Activated CD8-positive, alpha-beta memory T cell treated with anti-CD3 and anti-CD28 coated beads for 4 hours (primary cell): Measurements from ENCODE around the gene ATP6V1E1.

Experiments
- DNase-seq, 2 donors: peaks; one replicate each; pipeline ENCODE4 v3.0.0-alpha.2; 2020; ENCODE audit warnings: low read depth in 2 of 2

Gene ATP6V1E1

DNA sequence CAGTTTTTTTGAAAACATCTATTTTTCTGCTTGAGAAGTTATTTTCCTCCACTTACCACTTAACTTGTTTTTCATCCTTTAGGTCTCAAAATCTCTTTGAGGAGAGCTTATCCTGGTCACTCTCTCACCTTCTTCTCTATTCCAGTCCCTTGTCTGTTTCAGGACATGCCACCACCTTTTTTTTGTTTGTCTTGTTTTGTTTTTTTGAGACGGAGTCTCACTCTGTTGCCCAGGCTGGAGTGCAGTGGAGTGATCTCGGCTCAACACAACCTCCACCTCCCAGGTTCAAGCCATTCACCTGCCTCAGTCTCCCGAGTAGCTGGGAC is 5.4 kb upstream of the ATP6V1E1 start:
- no peak for DNase-seq

DNA sequence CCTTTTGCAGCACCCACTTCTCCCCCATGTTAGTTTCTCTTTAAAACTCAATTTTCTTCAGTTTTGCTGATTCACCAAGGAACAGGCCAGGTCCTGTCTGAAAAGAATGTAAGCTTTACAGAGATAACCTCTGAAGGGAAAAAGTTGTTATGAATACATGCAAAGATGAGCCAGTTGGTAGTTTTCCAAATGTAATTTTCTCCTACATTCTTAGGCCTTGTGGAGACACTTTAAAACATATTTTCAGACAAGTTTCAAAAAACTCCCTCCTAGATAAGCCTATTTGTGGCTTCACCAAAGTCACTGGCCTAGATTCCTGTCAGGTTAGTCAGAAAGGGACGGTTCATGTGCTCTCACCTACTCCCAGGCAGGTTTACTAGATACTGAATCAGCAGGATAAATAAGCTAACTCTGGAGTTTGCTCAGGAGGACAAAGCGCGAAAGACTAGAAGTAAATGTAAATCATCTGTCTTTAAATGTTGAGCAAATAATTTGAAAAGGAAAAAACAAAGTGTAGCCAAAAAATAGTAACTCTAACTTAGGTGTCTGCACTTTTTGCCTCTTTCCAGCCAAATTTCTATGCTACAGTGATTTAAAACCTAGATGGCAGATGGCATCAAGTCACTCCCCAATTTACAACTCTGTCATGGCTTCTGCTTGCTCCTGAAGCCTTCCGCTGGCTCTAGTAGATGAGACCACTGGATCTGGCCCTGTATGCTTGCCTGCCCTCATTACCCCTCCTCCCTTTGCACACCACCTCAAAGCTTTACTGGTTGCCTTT is 4.9 kb upstream of the ATP6V1E1 start:
- DNase-seq, result no peak

DNA sequence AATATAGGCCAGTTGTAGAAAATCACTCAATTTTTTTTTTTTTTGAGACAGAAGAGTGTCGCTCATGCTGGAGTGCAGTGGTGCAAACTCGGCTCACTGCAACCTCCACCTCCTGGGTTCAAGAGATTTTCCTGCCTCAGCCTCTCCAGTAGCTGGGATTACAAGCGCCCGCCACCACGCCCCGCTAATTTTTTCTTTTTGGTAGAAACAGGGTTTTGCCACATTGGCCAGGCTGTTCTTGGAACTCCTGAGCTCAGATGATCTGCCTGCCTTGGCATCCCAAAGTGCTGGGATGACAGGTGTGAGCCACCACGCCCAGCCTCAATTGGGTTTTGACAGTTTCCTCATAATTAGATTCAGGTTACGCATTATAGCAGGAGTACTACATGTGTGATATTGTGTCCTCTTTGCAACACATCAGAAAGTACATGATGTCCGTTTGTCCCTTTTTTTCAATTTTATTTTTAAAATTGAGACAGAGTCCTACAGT is 2.6 kb upstream of the ATP6V1E1 start:
- no peak for DNase-seq

DNA sequence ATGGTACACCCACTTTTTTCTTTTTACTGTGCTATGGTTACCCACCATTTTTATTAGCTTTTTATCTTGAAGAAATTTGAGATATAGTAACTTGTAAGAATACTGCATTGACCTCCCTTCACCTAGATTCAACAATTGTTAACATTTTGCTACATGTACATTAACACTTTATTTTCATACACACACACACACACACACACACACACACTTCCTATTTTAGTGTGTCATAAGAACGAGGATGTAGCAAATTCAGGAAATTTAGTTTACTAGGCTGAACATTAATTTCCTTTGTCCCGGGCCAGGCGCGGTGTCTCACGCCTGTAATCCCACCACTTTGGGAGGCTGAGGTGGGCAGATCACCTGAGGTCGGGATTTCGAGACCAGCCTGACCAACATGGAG is 1.1 kb upstream of the ATP6V1E1 start:
- DNase-seq, result no peak

DNA sequence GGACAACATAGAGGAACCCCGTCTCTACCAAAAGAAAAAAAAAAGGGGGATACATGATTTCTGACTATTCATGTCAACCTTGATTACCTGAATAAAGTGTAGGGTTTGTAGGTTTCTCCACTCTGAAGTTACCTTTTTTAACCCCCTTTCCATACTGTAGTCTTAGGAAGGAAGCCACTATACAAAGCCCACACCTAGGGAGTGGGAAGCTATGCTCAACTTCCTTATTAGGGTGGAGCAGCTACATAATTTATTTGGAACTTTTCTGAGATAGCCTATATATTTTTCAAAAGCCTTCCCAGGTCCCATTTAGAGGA is 582 bp upstream of the ATP6V1E1 start:
- no peak for DNase-seq

DNA sequence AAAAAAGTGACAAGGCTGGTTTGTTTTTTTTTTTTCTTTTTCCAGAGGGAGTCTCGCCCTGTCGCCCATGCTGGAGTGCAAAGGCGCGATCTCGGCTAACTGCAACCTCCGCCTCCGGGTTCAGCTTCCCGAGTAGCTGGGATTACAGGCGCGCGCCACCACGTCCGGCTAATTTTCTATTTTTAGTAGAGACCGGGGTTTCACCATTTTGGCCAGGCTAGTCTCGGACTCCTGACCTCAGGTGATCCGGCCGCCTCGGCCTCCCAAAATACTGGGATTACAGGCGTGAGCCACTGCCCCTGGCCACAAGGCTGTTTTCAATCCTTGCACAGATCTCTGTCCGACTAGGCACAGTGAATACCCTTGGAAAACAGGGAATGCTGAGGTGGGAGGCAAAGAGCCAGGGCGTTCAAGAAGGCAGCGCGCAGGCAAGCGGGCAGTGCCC is 566 bp downstream of the ATP6V1E1 start:
- no peak for DNase-seq

DNA sequence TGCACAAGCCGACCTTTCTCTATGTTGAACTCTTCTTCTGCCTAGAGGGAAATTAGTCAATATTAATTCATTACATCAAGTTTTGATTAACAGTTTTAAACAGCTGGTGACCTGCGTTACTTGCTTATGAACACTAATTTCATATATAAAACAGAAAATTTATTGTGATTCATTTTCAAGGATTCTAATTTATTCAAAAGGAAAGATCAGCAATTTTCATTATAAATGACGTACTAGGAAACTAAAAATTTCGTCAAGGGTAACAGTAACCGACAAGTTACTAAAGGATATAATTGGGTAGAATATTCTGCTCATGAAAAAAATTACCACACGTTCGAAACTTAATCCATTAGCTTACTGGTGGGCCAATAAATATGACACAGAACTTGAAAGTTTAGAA is 15.3 kb downstream of the ATP6V1E1 start:
- no peak for DNase-seq

DNA sequence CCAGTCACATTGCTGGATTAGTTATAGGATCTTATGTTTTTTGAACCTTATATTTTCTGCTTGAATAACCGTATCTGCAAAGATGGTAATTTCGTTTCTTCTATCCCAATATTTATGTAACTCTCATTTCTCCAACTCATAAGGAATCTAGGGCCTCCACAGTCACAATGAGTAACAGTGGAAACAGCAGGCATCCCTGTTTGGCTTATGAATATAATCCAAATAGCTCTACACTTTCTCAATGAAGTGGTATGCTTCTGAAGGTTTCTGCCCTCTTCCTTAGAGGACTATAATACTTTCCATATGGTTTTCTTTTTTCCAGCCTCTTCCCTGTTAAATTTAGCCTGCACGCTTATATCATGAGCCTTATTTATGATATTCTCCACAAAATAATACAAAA is 16.5 kb downstream of the ATP6V1E1 start:
- no peak for DNase-seq

DNA sequence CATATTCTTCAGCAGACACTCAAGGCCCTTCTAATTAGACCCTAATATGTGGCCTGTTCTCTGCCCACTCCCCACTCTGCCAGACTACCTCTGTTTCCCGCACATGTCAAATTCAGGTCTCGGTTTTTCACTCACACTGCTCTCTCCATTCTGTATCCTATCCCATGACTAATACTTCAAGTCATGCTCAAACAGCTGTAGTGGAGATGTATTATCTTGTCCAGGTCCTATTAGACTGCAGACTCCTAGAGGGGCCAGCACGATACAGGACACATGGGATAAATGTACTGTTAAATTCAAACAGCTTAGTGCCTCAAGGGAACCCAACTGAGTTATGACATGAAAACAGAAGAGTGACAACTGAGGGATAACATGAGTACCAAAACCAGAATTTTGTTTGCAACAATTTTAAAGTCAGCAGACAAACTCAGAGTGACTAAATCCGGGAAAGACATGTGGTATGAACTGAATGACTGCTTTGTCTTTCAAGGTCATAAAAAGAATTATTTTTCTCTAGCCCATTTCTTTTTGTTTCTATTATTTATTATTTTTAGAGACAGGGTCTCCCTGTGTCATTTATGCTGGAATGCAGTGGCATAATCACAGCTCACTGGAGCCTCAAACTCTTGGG is 20.5 kb downstream of the ATP6V1E1 start:
- DNase-seq, result no peak

DNA sequence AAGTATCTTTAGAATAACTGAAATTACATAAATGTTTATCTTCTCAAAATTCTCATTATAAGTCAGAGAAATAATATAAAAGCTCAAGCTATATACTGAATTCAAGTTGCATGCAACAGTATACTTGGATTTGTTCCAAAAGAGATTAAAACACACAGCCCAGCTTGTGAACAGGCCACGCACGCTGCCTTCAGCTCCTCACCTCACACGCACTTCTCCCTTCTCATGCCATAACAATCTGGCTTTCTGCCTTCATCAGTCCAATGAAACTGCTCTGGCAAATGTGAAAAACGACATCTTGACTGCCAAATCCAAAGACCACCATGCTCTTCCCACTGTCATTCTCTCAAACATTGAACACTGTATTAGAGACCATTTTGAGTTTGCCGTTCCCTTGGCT is 22.1 kb downstream of the ATP6V1E1 start:
- no peak for DNase-seq

DNA sequence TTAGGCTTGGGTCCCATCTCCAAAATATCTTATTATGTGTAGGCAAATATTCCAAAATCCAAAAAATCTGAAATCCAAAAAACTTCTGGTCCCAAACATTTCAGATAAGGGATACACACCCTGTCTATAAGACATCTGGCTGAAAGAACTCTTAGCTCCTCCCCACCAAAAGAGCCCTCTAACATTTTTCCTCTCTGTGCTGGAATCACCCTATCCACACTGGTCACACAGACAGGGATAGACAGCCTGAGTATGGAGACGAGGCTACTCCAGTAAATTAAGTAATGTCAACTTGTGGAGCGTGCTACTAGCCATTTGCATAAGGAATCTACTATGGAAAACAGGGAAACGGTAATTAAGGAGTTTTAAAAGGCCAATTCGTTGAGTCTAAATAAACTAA is 24.9 kb downstream of the ATP6V1E1 start:
- DNase-seq, result no peak

DNA sequence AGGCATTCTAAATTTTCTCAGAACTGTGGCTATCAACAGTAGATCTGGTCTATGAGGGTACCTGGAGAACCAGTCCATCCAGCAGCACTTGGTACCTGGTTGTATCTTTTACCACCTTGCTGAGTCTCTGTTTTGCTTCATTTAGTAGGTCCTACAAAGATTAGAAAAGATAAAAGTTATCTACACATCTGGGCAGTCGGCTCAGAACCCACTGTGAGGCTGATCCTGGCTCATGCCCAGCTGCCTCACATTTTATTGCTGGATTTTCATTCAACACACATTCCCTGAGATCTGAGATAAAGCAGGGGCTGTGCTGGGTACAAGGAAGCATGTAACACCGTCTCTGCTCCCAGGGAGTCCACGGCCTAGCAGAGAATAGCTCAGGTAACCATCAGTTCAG is 27.5 kb downstream of the ATP6V1E1 start:
- no peak for DNase-seq

DNA sequence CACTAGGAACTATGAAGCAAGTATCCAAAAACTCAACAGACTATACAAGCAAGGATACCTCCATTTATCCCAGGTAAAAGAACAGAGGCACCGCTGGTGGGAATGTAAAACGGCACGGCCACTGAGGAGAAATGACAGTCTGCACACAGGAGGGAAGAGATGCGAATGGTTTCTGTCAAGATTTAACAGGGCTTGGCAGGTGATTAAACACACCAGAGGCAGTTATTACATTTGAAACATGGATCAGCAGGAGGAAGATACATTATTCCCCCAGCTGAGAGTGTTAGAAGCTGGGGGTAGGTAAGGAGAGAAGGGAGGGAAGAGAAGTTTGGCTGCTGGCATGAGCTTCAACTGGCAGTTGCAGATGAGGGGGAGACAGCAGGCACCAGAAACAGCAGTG is 30.2 kb downstream of the ATP6V1E1 start:
- DNase-seq, result no peak

DNA sequence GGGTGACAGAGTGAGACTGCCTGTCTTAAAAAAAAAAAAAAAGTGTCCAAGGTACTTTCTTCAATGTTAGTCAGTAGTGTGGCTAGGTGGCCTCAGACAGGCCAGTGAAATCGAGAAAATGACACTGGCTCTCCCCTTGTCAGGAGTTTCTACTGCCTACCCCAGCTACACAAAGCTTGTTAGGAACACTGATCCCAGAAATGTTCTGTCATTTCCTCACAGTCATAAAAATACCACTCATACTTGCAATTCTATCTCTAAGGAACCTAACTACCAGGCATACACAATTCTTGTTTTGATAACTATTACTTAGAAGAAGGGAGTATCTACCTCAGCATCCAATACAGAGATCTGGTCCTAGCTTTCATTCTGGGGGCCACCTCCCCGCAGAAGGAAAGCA is 31.3 kb downstream of the ATP6V1E1 start:
- DNase-seq, result no peak

DNA sequence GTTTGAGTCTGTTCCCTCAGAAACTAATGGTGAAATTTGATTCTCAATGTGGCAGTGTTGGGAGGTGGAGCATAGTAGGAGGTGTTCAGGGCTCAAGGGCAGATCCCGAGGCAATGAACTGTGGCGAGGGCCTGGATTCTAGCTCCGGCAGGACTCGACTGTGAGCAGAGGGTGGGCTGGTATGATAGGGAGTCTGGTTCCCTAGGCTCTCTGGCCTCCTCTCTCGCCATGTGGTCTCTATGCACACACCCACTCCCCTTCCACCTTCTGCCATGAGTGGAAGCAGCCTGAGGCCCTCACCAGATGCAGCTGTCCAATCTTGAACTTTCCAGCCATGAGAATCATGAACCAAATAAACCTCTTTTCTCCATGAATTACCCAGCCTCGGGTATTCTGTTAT is 32.3 kb downstream of the ATP6V1E1 start:
- DNase-seq, result no peak

DNA sequence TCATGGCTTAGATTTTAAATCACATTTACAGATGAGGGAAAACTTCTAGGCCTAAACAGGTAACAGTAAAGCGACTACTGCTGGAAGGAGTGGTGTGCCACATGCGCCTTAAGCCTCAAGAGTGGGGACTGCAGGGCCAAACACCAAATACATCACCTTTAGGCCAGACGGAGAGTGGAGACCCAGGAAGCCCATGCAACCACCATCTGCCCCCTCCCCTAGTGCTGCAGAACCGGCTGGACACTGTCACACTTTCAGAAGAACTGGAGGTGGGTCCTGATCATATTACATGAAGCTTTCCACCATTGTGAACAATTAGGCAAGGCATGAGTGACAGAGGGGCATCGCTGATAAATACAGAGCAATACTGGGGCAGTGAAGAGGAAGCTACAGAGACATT is 36.3 kb downstream of the ATP6V1E1 start:
- DNase-seq, result no peak

DNA sequence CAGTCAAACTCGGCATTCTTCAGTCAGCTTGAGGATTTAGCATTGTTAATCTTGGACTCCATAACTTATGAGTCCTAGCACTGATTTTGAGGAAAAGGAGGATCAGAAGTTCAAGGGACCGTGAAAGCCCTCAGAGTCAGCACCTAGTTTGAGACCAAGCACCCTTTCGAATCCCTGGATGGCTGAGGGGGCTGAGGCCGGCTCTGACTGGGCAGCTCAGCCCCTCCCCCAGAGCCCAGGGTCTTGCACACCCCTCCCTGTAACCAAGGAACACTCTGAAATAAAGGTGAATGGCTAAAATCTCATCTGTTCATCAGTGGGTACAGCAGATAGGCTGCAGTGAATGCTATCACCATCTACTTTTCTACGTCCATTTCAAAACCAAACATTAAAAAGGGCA is 38.0 kb downstream of the ATP6V1E1 start:
- DNase-seq, result no peak

DNA sequence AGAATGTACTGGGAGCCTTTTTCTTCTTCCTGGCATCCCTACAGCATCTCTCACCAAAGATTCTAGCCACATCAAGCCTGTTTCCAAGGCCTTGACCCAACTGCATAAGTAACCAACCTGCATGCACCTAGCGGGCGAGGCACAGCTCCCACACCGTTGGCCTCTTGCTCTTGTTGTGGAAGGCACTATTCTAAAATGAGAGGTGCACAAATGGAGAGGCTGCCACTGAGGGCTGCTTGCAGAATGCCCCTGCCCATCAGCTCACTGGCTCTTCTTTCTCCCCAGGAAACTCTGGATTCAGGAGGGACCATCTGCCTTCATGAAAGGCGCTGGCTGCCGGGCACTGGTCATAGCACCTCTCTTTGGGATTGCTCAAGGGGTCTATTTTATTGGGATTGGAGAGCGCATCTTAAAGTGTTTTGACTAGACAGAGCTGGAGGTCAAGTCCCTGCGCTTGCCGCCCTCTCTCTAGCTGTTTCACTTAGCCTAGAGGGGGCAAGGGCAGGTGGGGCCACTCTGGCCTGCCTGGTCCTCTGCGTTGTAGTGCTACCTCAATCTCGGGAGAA is 38.7 kb downstream of the ATP6V1E1 start:
- no peak for DNase-seq

DNA sequence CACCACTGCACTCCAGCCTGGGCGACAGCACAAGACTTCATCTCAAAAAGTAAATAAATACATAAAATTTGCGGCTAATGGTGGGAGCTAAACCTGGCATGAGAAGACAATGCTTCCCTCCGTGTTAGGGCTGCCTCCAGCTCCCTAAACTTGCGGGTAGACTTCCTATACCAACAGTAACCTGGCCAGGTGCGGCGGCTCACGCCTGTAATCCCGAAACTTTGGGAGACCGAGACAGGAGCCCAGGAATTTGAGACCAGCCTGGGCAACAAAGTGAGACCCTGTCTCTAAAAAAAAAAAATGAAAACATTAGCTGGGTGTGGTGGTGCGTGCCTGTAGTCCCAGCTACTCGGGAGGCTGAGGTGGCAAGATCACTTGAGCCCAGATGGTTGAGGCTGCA is 39.9 kb downstream of the ATP6V1E1 start:
- DNase-seq, result no peak

DNA sequence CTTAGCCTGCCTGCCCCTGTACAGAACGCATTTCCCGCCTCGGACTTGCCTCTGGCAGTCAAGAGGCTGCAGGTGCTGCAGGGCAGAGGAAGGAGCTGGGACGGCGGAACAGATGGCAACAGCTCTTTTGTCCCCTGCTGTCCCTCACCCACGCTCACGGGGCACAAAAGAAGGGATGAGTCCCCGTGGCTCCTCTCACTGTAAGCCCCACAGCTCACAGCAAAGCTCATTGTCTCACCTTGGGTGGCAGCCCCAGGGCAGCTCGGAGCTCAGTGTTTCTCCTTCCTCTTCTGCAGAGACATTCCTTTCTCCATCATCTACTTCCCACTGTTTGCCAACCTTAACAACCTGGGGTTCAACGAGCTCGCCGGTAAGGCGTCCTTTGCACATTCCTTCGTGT is 40.9 kb downstream of the ATP6V1E1 start:
- no peak for DNase-seq

DNA sequence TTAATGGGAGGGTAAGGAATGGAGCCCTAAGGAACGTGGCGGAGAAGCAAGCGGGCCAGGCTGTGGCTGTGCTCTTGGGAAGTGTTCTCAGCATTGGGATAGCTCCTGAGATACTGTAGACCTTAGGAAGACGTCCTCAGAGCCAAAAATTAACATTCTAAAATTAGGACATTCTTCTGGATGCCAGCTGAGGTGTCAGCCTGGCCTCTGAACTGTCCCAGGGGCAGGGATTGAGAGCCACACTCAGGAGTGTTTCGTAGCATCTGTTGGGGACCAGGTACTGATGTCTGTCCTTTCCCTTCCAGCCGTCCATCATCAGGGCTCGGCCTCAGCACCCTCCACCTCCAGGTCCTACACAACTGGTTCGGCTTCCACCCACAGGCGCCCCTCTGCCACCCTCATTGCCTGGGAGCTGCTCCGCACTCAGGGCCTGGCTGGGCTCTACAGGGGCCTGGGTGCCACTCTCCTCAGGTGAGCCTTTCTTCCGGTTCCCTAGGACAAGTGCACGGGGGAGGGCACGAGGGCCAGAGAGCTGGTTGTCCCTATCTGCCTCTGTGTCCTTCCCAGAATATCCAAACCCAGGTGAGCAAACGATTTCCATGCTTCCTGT is 41.6 kb downstream of the ATP6V1E1 start:
- DNase-seq, result no peak

DNA sequence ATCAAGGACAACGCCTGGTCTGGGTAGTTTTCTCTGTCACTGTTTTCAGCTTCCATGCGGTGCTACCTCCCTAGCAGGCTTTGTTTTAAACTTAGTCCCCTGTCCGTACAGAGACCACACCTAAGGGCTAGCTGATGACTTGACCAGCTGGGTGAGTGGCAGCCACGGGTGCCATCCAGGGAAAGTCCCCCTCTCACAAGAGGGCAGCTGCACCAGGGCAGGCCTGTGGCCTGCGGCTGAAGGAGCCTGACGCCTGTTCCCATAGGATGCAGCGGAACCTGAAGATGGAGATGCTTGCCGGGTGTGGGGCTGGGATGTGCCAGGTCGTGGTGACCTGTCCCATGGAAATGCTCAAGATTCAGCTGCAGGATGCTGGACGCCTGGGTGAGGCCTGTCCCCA is 45.4 kb downstream of the ATP6V1E1 start:
- no peak for DNase-seq

DNA sequence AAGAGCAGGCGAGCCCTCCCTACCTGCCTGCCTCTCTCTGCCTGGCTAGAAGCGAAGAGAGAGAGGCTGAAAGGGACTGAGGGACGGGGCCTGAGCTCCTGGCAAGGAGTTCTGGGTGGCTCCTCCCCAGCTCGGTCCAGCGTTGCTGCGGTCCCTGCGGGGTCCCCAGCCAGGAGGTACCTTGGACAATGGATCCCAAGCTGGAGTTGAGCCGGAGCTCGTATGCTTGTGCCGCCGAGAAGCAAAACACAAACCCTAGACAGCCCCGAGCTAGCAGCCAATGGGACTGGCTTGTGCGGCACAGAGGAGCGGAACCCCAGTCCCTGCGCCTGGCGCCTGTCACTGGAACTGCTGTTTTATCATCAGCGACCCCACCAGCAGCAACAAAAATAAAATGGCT is 46.9 kb downstream of the ATP6V1E1 start:
- DNase-seq, result no peak
